Embryonic facial prominence (tissue), 1 donor: ENCODE data around the gene HOXC12.

Experiments used
- DNase-seq: peaks from one replicate; pipeline ENCODE4 v3.0.0-alpha.2; 2016; ENCODE audit errors: extremely low spot score

Gene HOXC12

GRCh38 chr12:53972152-53972702 is 17.5 kb downstream of the HOXC12 start:
- DNase-seq = no peak

GRCh38 chr12:53972722-53973235 is 18.1 kb downstream of the HOXC12 start, which contains the start of gene HOXC11:
HOXC11 (plus strand) TSS chr12:53973126; CDS start chr12:53973242, 116 bp downstream.
- DNase-seq = no peak

- no peak for DNase-seq
Measured at GRCh38 chr12:53973236-53974042, 18.7 kb downstream of the HOXC12 start.

GRCh38 chr12:53974084-53975063 is 19.7 kb downstream of the HOXC12 start, which contains the start of gene HOTAIR:
HOTAIR (minus strand) TSS chr12:53974954.
- DNase-seq = no peak

GRCh38 chr12:53975064-53975471 is 20.4 kb downstream of the HOXC12 start:
- DNase-seq = no peak

- no peak for DNase-seq
Measured at GRCh38 chr12:53975479-53976152, 20.9 kb downstream of the HOXC12 start.

- no peak for DNase-seq
Measured at GRCh38 chr12:53976172-53976822, 21.6 kb downstream of the HOXC12 start.

- DNase-seq = no peak
Measured at GRCh38 chr12:53976823-53977595, 22.3 kb downstream of the HOXC12 start.

GRCh38 chr12:53977596-53978445 is 23.1 kb downstream of the HOXC12 start:
- no peak for DNase-seq

- no peak for DNase-seq
Measured at GRCh38 chr12:53978477-53979356, 24.0 kb downstream of the HOXC12 start.

GRCh38 chr12:53980104-53980801 is 25.6 kb downstream of the HOXC12 start:
- DNase-seq = no peak

GRCh38 chr12:53980802-53981496 is 26.2 kb downstream of the HOXC12 start:
- no peak for DNase-seq

GRCh38 chr12:53981634-53982565 is 27.2 kb downstream of the HOXC12 start:
- DNase-seq = no peak

- no peak for DNase-seq
Measured at GRCh38 chr12:53982648-53983567, 28.2 kb downstream of the HOXC12 start.

GRCh38 chr12:53983568-53983949 is 28.9 kb downstream of the HOXC12 start:
- DNase-seq = no peak
